BJ (cell line): Measurements from ENCODE around the gene POLD2. TPM values are rescaled to one million over a fixed set of nuclear protein-coding genes. Genes with fewer than 3 reads are reported as not detected.
"Not testable (repeated sequence)": the region's sequence is repeated elsewhere in the genome, so short reads cannot be mapped to it uniquely, and the experiment has no call there.

Experiments used
- CTCF ChIA-PET: fragments of 350-600 bp; formaldehyde crosslinking; extraction: SDS; loops from one replicate; lab custom pipeline; 2021; ENCODE audit warnings: antibody characterized with exemption, inconsistent platforms; lab: Yijun Ruan, JAX
- POLR2A ChIA-PET: fragments of 300-600 bp; sonication (Branson Sonifier 250); formaldehyde crosslinking; extraction: SDS; loops from one replicate; lab custom pipeline; 2021; ENCODE audit warnings: antibody characterized with exemption; lab: Charles Lee
- DNase-seq: peaks from one replicate; pipeline ENCODE4 v3.0.0-alpha.2; 2011; ENCODE audit warnings: low read depth
- H3K27me3 ChIP-seq: 2 replicates; pipeline ENCODE4 v1.6.0; 2011; ENCODE audit warnings: low read length; ENCODE audit not compliant: control insufficient read depth, insufficient read depth
- H3K36me3 ChIP-seq: 2 replicates; pipeline ENCODE4 v1.5.1; 2011; ENCODE audit warnings: low read length; ENCODE audit not compliant: control insufficient read depth, insufficient read depth
- H3K4me3 ChIP-seq: 2 replicates; pipeline ENCODE4 v1.5.1; 2011; ENCODE audit warnings: low read depth, mild to moderate bottlenecking, control low read depth, low read length
- CTCF ChIP-seq: IDR thresholded peaks from 2 replicates; pipeline ENCODE4 v1.5.1; 2011; ENCODE audit warnings: low read depth, mild to moderate bottlenecking, control low read depth, inconsistent platforms, low read length, moderate library complexity; ENCODE audit not compliant: insufficient read depth
- polyA minus RNA-seq: library from RNA; depleted of rRNA, polyadenylated mRNA; stranded (reverse); fragments of >200 nt; gene quantifications from 2 replicates; pipeline ENCODE4 v1.2.3, GENCODE V29; 2011; rRNA and poly(A)+ RNA removed
- polyA plus RNA-seq: library from polyadenylated mRNA; depleted of rRNA; stranded (reverse); fragments of >200 nt; gene quantifications from 2 replicates; pipeline ENCODE4 v1.2.3, GENCODE V29; 2011; rRNA removed

The POLD2 gene
- polyA plus RNA-seq (54.8 and 87.2 TPM in 2 replicates), polyA minus RNA-seq (26.8 and 29.2 TPM in 2 replicates)

DNA sequence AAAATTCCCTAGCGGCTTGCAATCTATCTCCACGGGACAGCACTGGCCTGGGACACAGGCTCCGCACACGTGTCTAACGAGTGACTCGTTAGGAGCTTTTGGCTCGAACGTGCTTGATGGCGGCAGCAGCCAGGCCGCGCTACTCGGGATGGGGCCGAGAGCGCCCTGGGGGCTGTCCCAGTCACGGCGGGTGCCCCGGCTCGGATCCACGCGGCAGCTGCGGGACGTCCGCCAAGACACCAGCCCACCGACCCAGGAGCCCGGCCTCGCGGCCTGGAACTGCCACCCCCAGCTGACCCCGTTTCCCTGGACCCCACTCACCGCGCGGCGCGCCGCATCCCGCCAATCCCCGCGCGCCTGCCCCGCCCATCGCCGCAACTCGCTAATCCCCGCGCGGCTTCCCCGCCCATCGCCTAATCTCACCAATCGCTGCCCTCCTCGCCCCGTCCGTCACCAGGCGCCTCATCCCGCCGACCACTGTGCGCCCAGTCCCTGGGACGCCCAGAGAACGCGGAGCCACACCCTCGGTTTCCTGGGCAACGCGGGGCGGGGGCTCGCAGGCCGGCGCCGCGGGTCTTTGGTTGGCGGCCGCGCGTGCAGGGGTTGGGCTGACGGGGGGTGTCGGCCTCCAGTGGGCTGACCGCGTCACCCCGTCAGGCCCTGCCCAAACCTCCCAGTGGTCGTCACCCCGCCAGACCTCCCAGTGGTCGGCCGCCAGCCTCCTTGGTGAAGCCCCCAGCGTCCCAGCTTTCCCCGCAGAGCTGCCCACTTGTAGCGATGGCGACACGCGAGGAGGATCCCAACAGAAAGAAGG is at the start of gene POLD2:
POLD2 (minus strand) TSS at position 359 of the 814 bp plus-strand sequence. CDS start 1,495 bp downstream, outside the sequence.
- peaks cover 5% of the 10 kb centered on the region for H3K36me3 ChIP-seq
- POLR2A ChIA-PET, result interaction anchor here (0.5 to 0.6 kb wide), 4 partner anchors 9 to 554 kb away, joined by 3 to 5 read pairs (median 4); no protein-coding TSS in a partner anchor

GRCh38 chr7:44172803-44173424 is 49.6 kb upstream of the POLD2 start:
- no peak for TF ChIP-seq CTCF
- ChIA-PET POLR2A (no interaction called here), CTCF (interaction anchor here (0.9 to 1.4 kb wide), 3 partner anchors 16 to 154 kb away, joined by 3 read pairs; partner anchors contain the start of gene GCK)

More for the DNA sequence above, at the start of gene POLD2:
- DNase-seq, result peak; percentile 77
- CTCF ChIA-PET, result interaction anchor here (1.0 to 5.8 kb wide), 10 partner anchors 8 to 117 kb away, joined by 3 to 24 read pairs (median 6); no protein-coding TSS in a partner anchor
- no peaks in the 10 kb centered on the region for H3K27me3 ChIP-seq
- TF ChIP-seq CTCF, result no peak
- peak within 1 kb of the TSS; percentile 80 for H3K4me3 ChIP-seq

DNA sequence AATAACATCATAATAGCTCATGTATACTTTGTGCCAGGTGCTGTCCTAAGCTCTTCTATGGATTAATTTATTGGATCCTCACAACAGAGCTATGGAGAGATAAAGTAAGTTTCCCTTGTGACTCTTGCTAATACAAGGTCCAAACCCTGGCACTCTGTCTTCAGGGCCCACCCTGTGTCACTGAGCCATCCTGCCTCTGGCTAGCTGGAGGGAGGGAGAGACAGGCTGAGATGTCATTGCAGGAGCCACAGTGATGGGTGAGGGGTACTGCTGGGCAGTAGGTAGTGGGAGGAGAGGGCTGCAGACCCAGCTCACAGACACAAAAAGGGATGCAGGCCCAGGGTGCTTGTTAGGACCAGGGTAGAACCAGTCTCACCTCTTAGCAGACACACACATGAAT is 49.0 kb upstream of the POLD2 start:
- no peak overlapping the region for H3K4me3 ChIP-seq
- POLR2A ChIA-PET, result no interaction called here
- CTCF ChIA-PET, result interaction anchor here (1.0 to 1.4 kb wide), 2 partner anchors 24 to 100 kb away, joined by 3 to 4 read pairs; no protein-coding TSS in a partner anchor

More at GRCh38 chr7:44172803-44173424, 49.6 kb upstream of the POLD2 start:
- H3K36me3 ChIP-seq, result no peaks in the 10 kb centered on the region
- H3K4me3 ChIP-seq, result no peak overlapping the region
- peaks cover 9% of the 10 kb centered on the region for H3K27me3 ChIP-seq
- DNase-seq, result no peak

DNA sequence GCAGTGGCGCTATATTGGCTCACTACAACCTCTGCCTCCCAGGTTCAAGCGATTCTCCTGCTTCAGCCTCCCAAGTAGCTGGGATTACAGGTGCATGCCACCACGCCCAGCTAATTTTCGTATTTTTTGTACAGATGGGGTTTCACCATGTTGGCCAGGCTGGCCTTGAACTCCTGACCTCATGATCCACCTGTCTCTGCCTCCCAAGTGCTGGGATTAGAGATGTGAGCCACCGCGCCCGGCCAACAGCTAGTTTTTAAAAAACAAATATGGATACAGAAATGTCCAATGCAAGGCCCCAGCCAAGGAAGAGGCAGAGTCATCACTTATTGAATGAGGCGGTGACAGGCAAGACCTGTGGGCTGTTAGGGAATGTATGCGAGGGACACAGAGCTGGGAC is 48.6 kb upstream of the POLD2 start:
- DNase-seq, POLR2A ChIA-PET, H3K4me3 ChIP-seq, H3K27me3 ChIP-seq, H3K36me3 ChIP-seq: not testable (repeated sequence)
- CTCF ChIA-PET, result interaction anchor here (1.0 to 1.4 kb wide), 2 partner anchors 24 to 100 kb away, joined by 3 to 4 read pairs; no protein-coding TSS in a partner anchor

More for the DNA sequence above, 49.0 kb upstream of the POLD2 start:
- Histone ChIP-seq H3K36me3 (no peaks in the 10 kb centered on the region), H3K27me3 (peaks cover 9% of the 10 kb centered on the region)
- no peak for TF ChIP-seq CTCF
- DNase-seq, result no peak

- TF ChIP-seq CTCF, result no peak
- Histone ChIP-seq H3K4me3 (no peak overlapping the region), H3K36me3 (no peaks in the 10 kb centered on the region), H3K27me3 (peaks cover 4% of the 10 kb centered on the region; the same call in 1 of the 2 replicates)
- no peak for DNase-seq
- ChIA-PET CTCF (no interaction called here), POLR2A (no interaction called here)
Measured at GRCh38 chr7:44167920-44168319, 44.6 kb upstream of the POLD2 start.
